Aorta (tissue), 5 donors: ENCODE data around the gene PTPRN2. TPM values are rescaled to one million over a fixed set of nuclear protein-coding genes. Genes with fewer than 3 reads are reported as not detected.
A peak's percentile ranks its signal among the peaks of the same experiment; 100 is the strongest.

Experiments
- ATAC-seq: fragments of 200-7000 bp; cut with Tn5 transposase; one replicate; pipeline ENCODE4 v1.9.1; 2022; ENCODE audit warnings: moderate library complexity; ENCODE audit not compliant: low FRiP score
- DNase-seq, 2 donors: peaks; one replicate each; pipeline ENCODE4 v3.0.0-alpha.2; 2020
- H3K27ac ChIP-seq, 2 donors: one replicate each; pipeline ENCODE4 v1.5.1; 2013; ENCODE audit warnings: low read length in 2 of 2, mild to moderate bottlenecking in 2 of 2, moderate library complexity in 2 of 2, control low read depth in 1 of 2, inconsistent platforms in 1 of 2, low read depth in 1 of 2
- H3K27me3 ChIP-seq, 2 donors: one replicate each; pipeline ENCODE4 v1.6.1; 2013; ENCODE audit warnings: control low read depth in 1 of 2, low read length in 1 of 2, mild to moderate bottlenecking in 1 of 2, moderate library complexity in 1 of 2; ENCODE audit not compliant: insufficient read depth in 2 of 2, control insufficient read depth in 1 of 2
- H3K36me3 ChIP-seq, 2 donors: one replicate each; pipeline ENCODE4 v1.6.1; 2013; ENCODE audit warnings: control low read depth in 1 of 2, low read length in 1 of 2, mild to moderate bottlenecking in 1 of 2; ENCODE audit not compliant: insufficient read depth in 2 of 2, control insufficient read depth in 1 of 2
- H3K4me1 ChIP-seq, 2 donors: one replicate each; pipeline ENCODE4 v1.6.1; 2013; ENCODE audit warnings: low read length in 2 of 2, control low read depth in 1 of 2, mild to moderate bottlenecking in 1 of 2, moderate library complexity in 1 of 2; ENCODE audit not compliant: insufficient read depth in 2 of 2, control insufficient read depth in 1 of 2
- H3K4me3 ChIP-seq, 2 donors: one replicate each; pipeline ENCODE4 v1.5.1; 2013; ENCODE audit warnings: low read length in 2 of 2, control low read depth in 1 of 2, mild to moderate bottlenecking in 1 of 2
- H3K9me3 ChIP-seq: one replicate; pipeline ENCODE4 v1.6.1; 2013; ENCODE audit warnings: mild to moderate bottlenecking, low read length; ENCODE audit not compliant: control insufficient read depth
- WGBS, 2 donors: extraction: QIAGEN DNeasy Blood & Tissue Kit; methylation state at CpG; one replicate each; pipeline ENCODE4 v1.1.7; 2013; 5-methylcytosine and 5-hydroxymethylcytosine counted together
- intact Hi-C, 2 donors: fragments of 100-400 bp; cut with DNase I; formaldehyde crosslinking; loops; one replicate each; pipeline versions ENCODE4 v1.14.2 to v1.15.0; 2022
- polyA plus RNA-seq, 2 donors: library from polyadenylated mRNA; stranded (reverse); fragments of 200-250 nt; gene quantifications; one replicate each; pipeline ENCODE4 v1.2.3, GENCODE V29; 2013
- total RNA-seq, 2 donors: library from RNA; stranded (reverse); fragmentation: NEBNext Ultra II Directional; extraction: Animal tissue kit (Norgen Biotek cat#: 25700); gene quantifications; one replicate each; pipeline ENCODE4 v1.2.1, GENCODE V29; 2021
- donor health status: healthy with polysubstance abuse.
- donor health status: Bipolar disorder and iron deficiency.
- donor health status: DM: no; HTN: no; CAD: no.
- donor health status: DM: no; HTN: no; CAD: no.
- donor health status: DM: yes; HTN: yes; CAD: no.

PTPRN2 gene
- total and polyA plus RNA-seq, 4 donors, result 0.67 to 3.3 (median 1.4) TPM

DNA sequence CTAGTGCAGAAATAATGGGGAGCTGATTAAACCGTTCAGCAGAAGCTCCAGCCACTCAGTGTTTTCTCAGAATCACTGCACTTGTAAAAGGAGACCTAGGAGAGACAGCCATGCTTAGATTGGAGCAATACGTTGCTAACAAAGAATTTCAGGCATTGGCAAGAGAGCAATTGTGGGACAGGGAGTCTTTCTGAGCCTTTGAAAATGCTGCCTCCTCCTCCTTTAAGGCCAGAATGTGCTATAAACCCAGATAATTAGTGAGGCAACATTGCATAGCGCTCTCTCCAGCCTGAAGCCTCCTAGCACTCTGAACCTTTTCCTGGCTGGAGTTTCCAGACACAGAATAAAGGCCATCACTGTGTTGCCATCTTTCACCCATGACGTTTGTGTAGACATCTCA lies 18.5 kb upstream of the PTPRN2 start:
- intact Hi-C loops, result no loop called here
- Histone ChIP-seq H3K9me3 (no peaks in the 10 kb centered on the region), H3K4me1 (no peaks in the 10 kb centered on the region), H3K36me3 (no peaks in the 10 kb centered on the region), H3K27me3 (no peaks in the 10 kb centered on the region), H3K27ac (no peak overlapping the region), H3K4me3 (no peak overlapping the region)
- no peak for ATAC-seq
- no peak for DNase-seq
- 62 to 70% methylated on average over 4 of the region's 4 CpGs for WGBS, 2 donors

DNA sequence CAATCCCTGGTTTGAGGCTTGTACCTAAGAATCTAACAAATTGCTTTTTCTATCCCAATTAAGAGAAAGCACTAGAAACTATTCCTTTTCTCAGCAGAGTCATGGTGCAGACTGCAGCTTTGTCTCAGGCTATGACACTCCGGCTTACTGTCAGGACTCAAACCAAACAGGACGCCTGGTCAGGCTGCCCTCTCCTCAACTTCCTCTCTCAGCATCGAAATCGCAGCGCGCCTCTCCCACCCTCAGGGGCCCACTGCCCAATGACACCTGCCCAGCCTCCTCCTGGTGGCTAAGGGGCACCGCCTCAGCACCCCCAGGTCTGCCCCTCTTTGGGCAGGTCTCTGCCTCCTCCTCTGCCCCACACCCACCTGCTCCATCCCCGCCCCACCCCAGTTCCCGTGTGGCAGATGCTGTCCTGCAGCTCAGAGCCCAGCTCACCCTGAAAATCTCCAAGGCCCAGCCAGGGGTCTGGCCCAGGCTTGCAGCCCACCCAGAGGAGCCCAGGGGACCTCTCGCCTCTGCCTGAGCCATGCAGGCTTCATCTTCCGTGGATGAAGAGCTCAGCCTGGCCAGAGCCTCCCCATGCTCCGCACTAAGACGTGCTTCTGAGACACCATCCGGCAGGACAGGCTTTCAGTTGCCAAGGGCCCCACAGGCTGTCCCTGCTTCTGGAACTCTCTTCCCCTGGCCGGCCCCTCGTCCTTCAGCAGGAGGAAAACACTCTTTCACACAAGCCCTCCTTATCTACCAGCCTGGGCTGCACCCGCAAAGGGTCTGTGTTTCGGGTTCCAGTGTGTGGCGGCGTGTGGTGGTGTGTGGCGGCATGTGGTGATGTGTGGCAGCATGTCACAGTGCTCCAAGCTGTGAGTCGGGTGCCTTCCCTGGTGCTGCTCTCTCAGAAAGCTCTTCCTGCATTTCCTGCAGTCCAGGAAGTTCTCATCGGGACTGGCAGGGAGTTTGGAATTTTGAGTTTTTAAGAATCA lies 16.4 kb upstream of the PTPRN2 start:
- intact Hi-C loops, result no loop called here
- Histone ChIP-seq H3K36me3 (no peaks in the 10 kb centered on the region), H3K4me3 (no peak overlapping the region), H3K4me1 (no peaks in the 10 kb centered on the region), H3K27ac (no peak overlapping the region), H3K9me3 (no peaks in the 10 kb centered on the region), H3K27me3 (no peaks in the 10 kb centered on the region)
- WGBS, 2 donors, result 93% methylated on average over 23 of the region's 23 CpGs
- ATAC-seq, result no peak
- DNase-seq, result no peak

DNA sequence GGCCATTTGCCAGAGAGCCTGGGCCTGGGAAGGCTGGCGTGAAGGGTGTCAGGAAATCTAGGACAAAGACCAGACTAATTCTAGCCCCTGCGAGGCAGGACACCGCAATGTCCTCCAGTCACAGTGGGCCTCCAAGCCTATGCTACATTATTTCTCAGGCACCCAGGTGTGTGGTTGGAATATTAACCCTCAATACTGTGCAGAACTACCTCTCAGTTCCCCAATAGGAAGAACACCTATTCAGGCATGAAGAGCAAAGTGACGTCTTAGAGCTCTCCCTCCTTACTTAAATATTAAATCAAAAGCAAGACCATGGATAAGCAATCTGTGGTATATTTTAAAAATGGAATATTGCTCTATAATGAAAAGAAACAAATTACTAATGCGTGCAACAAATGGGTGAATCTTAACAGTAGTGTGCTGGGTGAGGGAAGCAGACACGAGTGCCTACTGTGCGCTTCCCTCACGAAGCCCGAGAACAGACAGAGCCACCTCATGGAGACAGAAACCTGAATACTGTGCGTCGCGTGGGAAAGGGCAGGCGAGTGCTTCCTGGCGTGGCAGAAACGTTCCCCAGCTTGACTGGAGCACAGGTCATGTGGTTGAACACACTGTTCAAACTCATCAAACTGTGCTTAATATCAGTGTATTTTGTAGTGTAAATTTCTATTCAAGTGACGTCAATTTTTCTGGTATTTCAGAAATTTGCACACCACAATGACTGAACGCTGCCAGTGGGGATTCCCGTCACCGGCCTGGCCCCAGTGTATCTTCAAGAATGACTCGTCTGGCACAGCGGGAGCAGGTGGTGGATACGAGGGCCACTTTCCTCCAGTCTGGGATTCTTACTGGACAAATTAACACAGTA lies 15.5 kb upstream of the PTPRN2 start:
- no peak for ATAC-seq
- H3K36me3 ChIP-seq, result no peaks in the 10 kb centered on the region
- WGBS, 2 donors, result 88 to 91% methylated on average over 22 of the region's 22 CpGs
- H3K4me3 ChIP-seq, result no peak overlapping the region
- no peaks in the 10 kb centered on the region for H3K27me3 ChIP-seq
- no peak for DNase-seq
- no peaks in the 10 kb centered on the region for H3K9me3 ChIP-seq
- intact Hi-C loops, result no loop called here
- no peaks in the 10 kb centered on the region for H3K4me1 ChIP-seq
- H3K27ac ChIP-seq, result no peak overlapping the region

DNA sequence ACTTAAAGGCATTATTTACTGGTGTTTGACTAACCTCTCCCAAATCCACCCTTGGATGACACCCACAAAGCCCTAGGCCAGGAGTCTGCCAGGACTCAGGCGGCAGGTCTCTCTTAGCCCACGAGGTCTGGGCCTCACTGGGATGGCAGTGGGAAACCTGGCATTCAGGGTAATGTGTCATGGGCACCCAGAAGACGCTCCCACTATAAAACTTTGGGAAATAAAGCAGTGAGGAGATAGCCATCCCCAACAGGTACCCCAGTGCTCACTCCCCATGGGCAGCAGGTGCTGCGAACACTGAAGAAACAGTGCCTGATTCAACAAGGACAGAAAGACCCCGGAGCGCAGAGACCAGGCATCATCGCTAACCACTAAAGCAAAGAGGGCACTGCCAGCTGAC lies 14.4 kb upstream of the PTPRN2 start:
- intact Hi-C loops, result no loop called here
- 95 to 98% methylated on average over 7 of the region's 7 CpGs for WGBS, 2 donors
- ATAC-seq, result no peak
- no peaks in the 10 kb centered on the region for H3K36me3 ChIP-seq
- H3K27ac ChIP-seq, result no peak overlapping the region
- no peaks in the 10 kb centered on the region for H3K27me3 ChIP-seq
- H3K4me1 ChIP-seq, result no peaks in the 10 kb centered on the region
- H3K9me3 ChIP-seq, result no peaks in the 10 kb centered on the region
- DNase-seq, result no peak
- H3K4me3 ChIP-seq, result no peak overlapping the region

DNA sequence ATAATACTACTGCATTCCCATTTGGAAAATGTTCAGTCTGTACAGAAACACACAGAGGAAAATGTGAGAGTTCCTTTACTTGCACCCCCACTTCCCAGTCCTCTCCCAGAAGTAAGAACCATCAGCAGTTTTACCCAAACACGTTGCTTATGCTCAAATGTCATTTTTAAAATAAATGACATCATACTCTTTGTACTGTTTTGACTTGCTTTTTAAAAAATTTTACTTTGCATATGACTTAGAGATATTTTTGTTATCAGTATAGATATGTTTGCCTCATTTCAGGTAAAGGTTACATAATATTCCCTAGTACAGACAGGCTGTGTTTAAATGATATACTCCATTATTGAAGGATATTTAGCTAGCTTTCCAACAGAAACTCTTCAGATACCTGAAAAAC lies 13.5 kb upstream of the PTPRN2 start:
- DNase-seq (no peak), ATAC-seq (no peak)
- intact Hi-C loops, result no loop called here
- no peaks in the 10 kb centered on the region for H3K4me1 ChIP-seq
- no peaks in the 10 kb centered on the region for H3K9me3 ChIP-seq
- H3K27me3 ChIP-seq, result no peaks in the 10 kb centered on the region
- WGBS, 2 donors, result 31 to 33% methylated on average over 1 of the region's 1 CpG
- H3K27ac ChIP-seq, result no peak overlapping the region
- no peak overlapping the region for H3K4me3 ChIP-seq
- no peaks in the 10 kb centered on the region for H3K36me3 ChIP-seq

DNA sequence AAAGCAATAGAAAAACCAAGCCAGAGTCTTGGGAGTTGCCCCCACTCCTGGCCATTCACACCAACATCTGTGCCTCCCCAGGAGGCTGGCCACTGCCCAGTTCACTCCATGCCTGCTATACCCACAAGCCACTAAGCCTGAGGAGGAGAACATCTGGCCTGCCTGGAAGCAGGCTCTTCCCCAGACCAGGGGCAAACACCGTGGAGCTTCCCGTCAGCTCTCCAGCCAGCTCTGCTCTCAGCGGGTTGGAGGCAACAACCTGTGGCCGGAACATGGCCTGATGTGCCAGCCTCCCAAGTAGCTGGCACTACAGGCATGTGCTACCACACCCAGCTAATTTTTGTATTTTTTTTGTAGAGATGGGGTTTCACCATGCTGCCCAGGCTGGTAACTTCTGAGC lies 9.1 kb upstream of the PTPRN2 start:
- Histone ChIP-seq H3K27me3 (no peaks in the 10 kb centered on the region), H3K9me3 (peaks cover 2% of the 10 kb centered on the region), H3K27ac (no peak overlapping the region), H3K4me1 (no peaks in the 10 kb centered on the region), H3K36me3 (no peaks in the 10 kb centered on the region), H3K4me3 (no peak overlapping the region)
- intact Hi-C loops, result no loop called here
- ATAC-seq (no peak), DNase-seq (no peak)
- WGBS, 2 donors, result 93 to 97% methylated on average over 4 of the region's 4 CpGs

DNA sequence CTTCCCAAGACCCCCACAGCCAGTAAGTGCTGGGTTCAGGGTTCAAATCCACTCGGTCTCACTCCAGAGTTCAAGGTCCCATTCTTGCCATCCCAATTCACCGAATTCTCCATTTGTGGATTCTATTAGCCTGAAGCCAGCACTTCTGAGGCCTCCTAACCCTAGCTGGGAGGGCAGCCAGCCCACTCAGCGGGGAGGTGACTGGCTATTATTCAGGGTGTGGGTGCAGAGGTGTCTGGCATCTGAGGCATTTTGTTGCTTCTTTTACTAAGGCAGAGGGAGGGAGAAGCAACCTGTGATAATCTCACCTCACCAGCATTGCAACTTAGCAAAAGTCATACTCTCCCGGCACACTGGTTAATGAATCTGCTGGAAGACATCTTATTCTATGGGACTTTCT lies 8.7 kb upstream of the PTPRN2 start:
- intact Hi-C loops, result no loop called here
- Histone ChIP-seq H3K36me3 (no peaks in the 10 kb centered on the region), H3K4me1 (no peaks in the 10 kb centered on the region), H3K27me3 (no peaks in the 10 kb centered on the region), H3K27ac (no peak overlapping the region), H3K9me3 (peaks cover 2% of the 10 kb centered on the region), H3K4me3 (no peak overlapping the region)
- ATAC-seq (no peak), DNase-seq (no peak)
- WGBS, 2 donors, result 95 to 99% methylated on average over 4 of the region's 4 CpGs

DNA sequence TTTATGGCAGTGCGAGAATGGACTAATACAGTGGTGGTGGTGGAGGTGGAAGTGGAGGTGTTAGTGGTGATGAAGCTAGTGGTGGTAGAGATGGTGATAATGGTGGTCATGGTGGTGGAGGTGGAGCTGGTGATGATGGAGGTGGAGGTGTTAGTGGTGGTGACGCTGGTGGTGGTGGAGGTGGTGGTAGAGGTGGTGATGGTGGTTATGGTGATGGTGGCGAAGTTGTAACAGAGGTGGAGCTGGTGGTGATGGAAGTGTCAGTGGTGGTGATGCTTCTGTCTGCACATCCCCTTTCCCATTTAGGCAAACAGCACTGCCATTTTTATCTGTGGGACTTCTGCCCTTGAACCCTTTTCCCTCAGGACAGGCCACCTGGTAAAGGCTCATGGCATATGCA lies 7.4 kb upstream of the PTPRN2 start:
- 59 to 70% methylated on average over 3 of the region's 3 CpGs for WGBS, 2 donors
- no peak overlapping the region for H3K4me3 ChIP-seq
- H3K27ac ChIP-seq, result no peak overlapping the region
- DNase-seq (no peak), ATAC-seq (peak; percentile 94)
- no peaks in the 10 kb centered on the region for H3K4me1 ChIP-seq
- intact Hi-C loops, result no loop called here
- no peaks in the 10 kb centered on the region for H3K36me3 ChIP-seq
- H3K9me3 ChIP-seq, result peaks cover 2% of the 10 kb centered on the region
- no peaks in the 10 kb centered on the region for H3K27me3 ChIP-seq
